Measurements from ENCODE around the gene NLRC5. TPM values are rescaled to one million over a fixed set of nuclear protein-coding genes. Genes with fewer than 3 reads are reported as not detected.

Gene NLRC5
- total RNA-seq, 3 donors from 2014 or later, result 18.4 to 34.4 (median 24.1) TPM

GRCh38 chr16:57128771-57129389 lies 139.5 kb downstream of the NLRC5 start:
- H3K36me3 ChIP-seq, result no peaks in the 10 kb centered on the region
- H3K27me3 ChIP-seq, result no peaks in the 10 kb centered on the region
- no peaks in the 10 kb centered on the region for H3K4me1 ChIP-seq
- no peak overlapping the region for H3K4me3 ChIP-seq
- TF ChIP-seq POLR2AphosphoS5 (IDR thresholded peaks at IDR 0.05) (no peak), CTCF (IDR thresholded peaks at IDR 0.05) (no peak), POLR2A (IDR thresholded peaks at IDR 0.05) (no peak)
- no peaks in the 10 kb centered on the region for H3K9me3 ChIP-seq
- no peak for DNase-seq (ENCODE audit: low spot score in 2 of 2)
- H3K27ac ChIP-seq, result no peak overlapping the region
- intact Hi-C loops (cut with DNase I; ENCODE audit: low total_unique reads), result no loop called here

- no peaks in the 10 kb centered on the region for H3K9me3 ChIP-seq
- no peaks in the 10 kb centered on the region for H3K4me1 ChIP-seq
- no peak overlapping the region for H3K4me3 ChIP-seq
- intact Hi-C loops (cut with DNase I; ENCODE audit: low total_unique reads), result no loop called here
- DNase-seq (ENCODE audit: low spot score in 2 of 2), result no peak
- TF ChIP-seq POLR2A (IDR thresholded peaks at IDR 0.05) (no peak), CTCF (IDR thresholded peaks at IDR 0.05) (no peak), POLR2AphosphoS5 (IDR thresholded peaks at IDR 0.05) (no peak)
- H3K36me3 ChIP-seq, result no peaks in the 10 kb centered on the region
- no peaks in the 10 kb centered on the region for H3K27me3 ChIP-seq
- no peak overlapping the region for H3K27ac ChIP-seq
Observed at GRCh38 chr16:57130950-57131321, 141.6 kb downstream of the NLRC5 start.

GRCh38 chr16:57131351-57131970 lies 142.1 kb downstream of the NLRC5 start:
- intact Hi-C loops (cut with DNase I; ENCODE audit: low total_unique reads), result no loop called here
- TF ChIP-seq POLR2AphosphoS5 (IDR thresholded peaks at IDR 0.05) (no peak), POLR2A (IDR thresholded peaks at IDR 0.05) (no peak), CTCF (IDR thresholded peaks at IDR 0.05) (no peak)
- H3K27ac ChIP-seq, result no peak overlapping the region
- H3K36me3 ChIP-seq, result no peaks in the 10 kb centered on the region
- H3K27me3 ChIP-seq, result no peaks in the 10 kb centered on the region
- DNase-seq (ENCODE audit: low spot score in 2 of 2), result no peak
- no peak overlapping the region for H3K4me3 ChIP-seq
- H3K4me1 ChIP-seq, result no peaks in the 10 kb centered on the region
- H3K9me3 ChIP-seq, result no peaks in the 10 kb centered on the region

GRCh38 chr16:57132470-57132869 lies 143.1 kb downstream of the NLRC5 start:
- no peak overlapping the region for H3K27ac ChIP-seq
- TF ChIP-seq CTCF (IDR thresholded peaks at IDR 0.05) (no peak), POLR2A (IDR thresholded peaks at IDR 0.05) (no peak), POLR2AphosphoS5 (IDR thresholded peaks at IDR 0.05) (no peak)
- no peak overlapping the region for H3K4me3 ChIP-seq
- H3K4me1 ChIP-seq, result no peaks in the 10 kb centered on the region
- no peaks in the 10 kb centered on the region for H3K27me3 ChIP-seq
- no peaks in the 10 kb centered on the region for H3K9me3 ChIP-seq
- intact Hi-C loops (cut with DNase I; ENCODE audit: low total_unique reads), result no loop called here
- H3K36me3 ChIP-seq, result no peaks in the 10 kb centered on the region
- DNase-seq (ENCODE audit: low spot score in 2 of 2), result no peak

GRCh38 chr16:57133031-57133430 lies 143.7 kb downstream of the NLRC5 start:
- no peak overlapping the region for H3K27ac ChIP-seq

More at GRCh38 chr16:57133031-57133430, 143.7 kb downstream of the NLRC5 start:
- DNase-seq (ENCODE audit: low spot score in 2 of 2), result no peak
- no peaks in the 10 kb centered on the region for H3K4me1 ChIP-seq
- no peaks in the 10 kb centered on the region for H3K27me3 ChIP-seq
- H3K36me3 ChIP-seq, result no peaks in the 10 kb centered on the region
- intact Hi-C loops (cut with DNase I; ENCODE audit: low total_unique reads), result no loop called here
- no peak overlapping the region for H3K4me3 ChIP-seq
- TF ChIP-seq CTCF (IDR thresholded peaks at IDR 0.05), result no peak
- no peak for TF ChIP-seq POLR2AphosphoS5 (IDR thresholded peaks at IDR 0.05)
- no peak for TF ChIP-seq POLR2A (IDR thresholded peaks at IDR 0.05)
- H3K9me3 ChIP-seq, result no peaks in the 10 kb centered on the region
